Upper lobe of left lung (tissue), 4 donors: ENCODE measurements around the gene DROSHA.

Source experiments
- POLR2A ChIP-seq, 4 donors: fragments of 450-650 bp; IDR thresholded peaks; one replicate each; pipeline ENCODE4 v1.5.1; 2016 to 2017; ENCODE audit warnings: antibody characterized with exemption in 4 of 4, mild to moderate bottlenecking in 2 of 4
- POLR2AphosphoS5 ChIP-seq, 2 donors: sonication (generic); formaldehyde crosslinking; IDR thresholded peaks; one replicate each; pipeline ENCODE4 v1.5.1; 2017; ENCODE audit warnings: antibody characterized with exemption in 2 of 2

GRCh38 chr5:31361234-31361633 is 170.7 kb downstream of the DROSHA start:
- TF ChIP-seq POLR2AphosphoS5 (IDR thresholded peaks at IDR 0.05) (no peak), POLR2A (IDR thresholded peaks at IDR 0.05) (no peak)
